SK-N-SH treated with all-trans-retinoic acid at 6 μM for 48 hours (cell line): ENCODE results near the gene GUCY1B1.
A peak's percentile ranks its signal among the peaks of the same experiment; 100 is the strongest.

ENCODE experiments used
- ARNTL ChIP-seq: fragments of 450-650 bp; formaldehyde crosslinking; IDR thresholded peaks from 2 replicates; pipeline ENCODE4 v1.5.0; 2020; ENCODE audit warnings: low read depth, mild to moderate bottlenecking, moderate library complexity, borderline replicate concordance
- CREB5 ChIP-seq: fragments of 250-450 bp; sonication (Bioruptor Pico); IDR thresholded peaks from 2 replicates; pipeline ENCODE4 v1.5.1; 2020; ENCODE audit warnings: low read depth, mild to moderate bottlenecking, moderate library complexity
- CSRNP3 ChIP-seq: fragments of 250-450 bp; sonication (Bioruptor Pico); IDR thresholded peaks from 2 replicates; pipeline ENCODE4 v1.5.1; 2021; ENCODE audit warnings: mild to moderate bottlenecking, moderate library complexity
- PATZ1 ChIP-seq: fragments of 250-450 bp; sonication (Bioruptor Pico); IDR thresholded peaks from 2 replicates; pipeline ENCODE4 v1.8.0; 2020; ENCODE audit warnings: mild to moderate bottlenecking, moderate library complexity, borderline replicate concordance
- POU6F1 ChIP-seq: fragments of 250-450 bp; sonication (Bioruptor Pico); IDR thresholded peaks from 2 replicates; pipeline ENCODE4 v1.8.0; 2021; ENCODE audit warnings: low read depth, mild to moderate bottlenecking, moderate library complexity, borderline replicate concordance
- RARB ChIP-seq: fragments of 250-450 bp; sonication (Bioruptor Pico); IDR thresholded peaks from 2 replicates; pipeline ENCODE4 v1.8.0; 2021; ENCODE audit warnings: mild to moderate bottlenecking, moderate library complexity
- SNAI2 ChIP-seq: fragments of 250-450 bp; sonication (Bioruptor Pico); IDR thresholded peaks from 2 replicates; pipeline ENCODE4 v1.5.0; 2020; ENCODE audit warnings: mild to moderate bottlenecking, moderate library complexity
- TOX ChIP-seq: fragments of 250-450 bp; sonication (Bioruptor Pico); IDR thresholded peaks from 2 replicates; pipeline ENCODE4 v1.8.0; 2021; ENCODE audit warnings: mild to moderate bottlenecking, moderate library complexity, borderline replicate concordance
- TSHZ2 ChIP-seq: fragments of 250-450 bp; sonication (Bioruptor Pico); IDR thresholded peaks from 2 replicates; pipeline ENCODE4 v1.5.0; 2020; ENCODE audit warnings: mild to moderate bottlenecking, moderate library complexity
- ZC3H10 ChIP-seq: fragments of 250-450 bp; sonication (Bioruptor Pico); IDR thresholded peaks from 2 replicates; pipeline ENCODE4 v1.5.1; 2021; ENCODE audit warnings: mild to moderate bottlenecking, moderate library complexity
- ZFP3 ChIP-seq: fragments of 250-450 bp; sonication (Bioruptor Pico); IDR thresholded peaks from 2 replicates; pipeline ENCODE4 v1.5.0; 2020; ENCODE audit warnings: mild to moderate bottlenecking, moderate library complexity
- ZFP30 ChIP-seq: fragments of 450-650 bp; formaldehyde crosslinking; IDR thresholded peaks from 2 replicates; pipeline ENCODE4 v1.5.0; 2022; ENCODE audit warnings: mild to moderate bottlenecking, moderate library complexity

- 0 out of 2 replicates have a peak, but pooled peaks have one; percentile 22 for TF ChIP-seq ZFP3 (CRISPR knock-in tag)
- no peak for TF ChIP-seq PATZ1
- TF ChIP-seq TOX: no peak
- TF ChIP-seq ZC3H10: no peak
- no peak for TF ChIP-seq TSHZ2 (CRISPR knock-in tag)
- TF ChIP-seq CSRNP3: no peak
- TF ChIP-seq SNAI2 (CRISPR knock-in tag): no peak
- TF ChIP-seq RARB: no peak
- no peak for TF ChIP-seq ARNTL (CRISPR knock-in tag)
- no peak for TF ChIP-seq ZFP30 (CRISPR knock-in tag)
- no peak for TF ChIP-seq POU6F1
- no peak for TF ChIP-seq CREB5 (CRISPR knock-in tag)
Observed at GRCh38 chr4:155758481-155759371, at the start of gene GUCY1B1.
